Fibroblast of skin of scalp (primary cell): ENCODE measurements around the gene NMNAT2.
"Not testable (repeated sequence)": the region's sequence is repeated elsewhere in the genome, so short reads cannot be mapped to it uniquely, and the experiment has no call there.

ENCODE experiments used
- DNase-seq: peaks from one replicate; pipeline ENCODE4 v3.0.0-alpha.2; 2013

The NMNAT2 gene

GRCh38 chr1:183284086-183284485 lies 134.1 kb downstream of the NMNAT2 start:
- no peak for DNase-seq

DNA sequence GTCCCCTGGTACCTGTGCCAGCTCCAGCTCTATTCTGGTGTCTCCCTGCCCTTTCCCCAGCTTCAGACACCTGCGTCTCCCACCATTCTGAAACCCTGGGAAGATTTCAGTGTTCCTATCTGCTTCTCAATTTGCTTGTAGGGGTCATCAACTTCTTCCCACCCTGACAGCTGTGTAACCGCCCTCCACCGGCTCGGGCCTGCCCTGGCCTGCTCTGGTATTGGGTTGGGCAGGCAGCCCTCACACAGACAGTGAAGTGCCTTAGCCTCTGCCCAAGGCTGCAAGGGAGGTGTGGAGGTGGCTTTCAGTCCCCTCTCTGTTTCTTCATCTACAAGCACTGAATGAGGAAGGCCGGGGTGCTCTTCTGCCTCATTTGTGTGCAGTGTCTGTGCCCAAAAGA lies 134.9 kb downstream of the NMNAT2 start:
- no peak for DNase-seq

- DNase-seq = no peak
These were observed 135.9 kb downstream of the NMNAT2 start for GRCh38 chr1:183282101-183282855.

- DNase-seq = peak; percentile 92
These were observed 136.6 kb downstream of the NMNAT2 start for GRCh38 chr1:183281553-183282091.

GRCh38 chr1:183281039-183281438 lies 137.1 kb downstream of the NMNAT2 start:
- peak; percentile 76 for DNase-seq

GRCh38 chr1:183279835-183280234 lies 138.3 kb downstream of the NMNAT2 start:
- DNase-seq = peak; percentile 79

DNA sequence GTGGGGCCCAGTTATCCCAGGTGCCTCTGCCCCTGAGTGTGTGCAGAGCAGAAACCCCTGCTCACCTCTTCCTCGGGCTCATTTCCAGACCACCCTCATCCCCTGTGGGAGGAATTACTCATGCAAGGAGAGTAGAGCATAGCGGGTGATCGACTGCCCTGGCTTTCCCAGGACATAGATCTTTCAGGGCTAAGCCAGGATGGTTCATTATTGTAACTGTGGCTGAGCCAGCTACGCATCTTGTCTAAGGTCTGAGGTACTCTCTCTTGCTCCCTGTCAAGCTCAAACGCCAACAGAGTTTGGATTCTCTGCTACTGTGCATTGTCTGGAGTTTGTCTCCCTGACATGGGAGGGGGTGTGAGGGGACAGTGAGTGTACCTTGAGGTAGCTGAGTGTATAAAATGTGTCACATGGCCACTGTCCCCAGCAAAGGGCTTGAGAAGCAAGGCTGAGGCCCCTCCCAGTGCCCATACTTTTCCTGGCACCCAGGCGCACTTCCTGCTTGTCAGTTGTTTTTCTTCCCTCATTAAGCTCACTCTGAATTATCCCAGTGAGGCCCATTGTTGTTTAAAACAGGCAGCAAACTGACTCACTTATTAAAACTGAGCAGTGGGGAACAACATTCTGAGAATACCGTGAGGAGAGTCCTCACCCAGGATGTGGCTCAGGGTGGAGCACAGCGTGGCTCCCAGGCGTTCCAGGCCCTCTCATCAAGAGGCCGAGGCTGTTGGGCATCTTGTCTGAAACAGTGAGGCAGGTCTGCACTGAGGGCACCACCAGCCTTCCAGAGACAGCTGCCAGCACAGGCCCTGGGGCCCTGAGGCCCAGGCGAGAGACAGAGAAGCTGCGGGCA lies 139.2 kb downstream of the NMNAT2 start:
- DNase-seq = peak; percentile 86

DNA sequence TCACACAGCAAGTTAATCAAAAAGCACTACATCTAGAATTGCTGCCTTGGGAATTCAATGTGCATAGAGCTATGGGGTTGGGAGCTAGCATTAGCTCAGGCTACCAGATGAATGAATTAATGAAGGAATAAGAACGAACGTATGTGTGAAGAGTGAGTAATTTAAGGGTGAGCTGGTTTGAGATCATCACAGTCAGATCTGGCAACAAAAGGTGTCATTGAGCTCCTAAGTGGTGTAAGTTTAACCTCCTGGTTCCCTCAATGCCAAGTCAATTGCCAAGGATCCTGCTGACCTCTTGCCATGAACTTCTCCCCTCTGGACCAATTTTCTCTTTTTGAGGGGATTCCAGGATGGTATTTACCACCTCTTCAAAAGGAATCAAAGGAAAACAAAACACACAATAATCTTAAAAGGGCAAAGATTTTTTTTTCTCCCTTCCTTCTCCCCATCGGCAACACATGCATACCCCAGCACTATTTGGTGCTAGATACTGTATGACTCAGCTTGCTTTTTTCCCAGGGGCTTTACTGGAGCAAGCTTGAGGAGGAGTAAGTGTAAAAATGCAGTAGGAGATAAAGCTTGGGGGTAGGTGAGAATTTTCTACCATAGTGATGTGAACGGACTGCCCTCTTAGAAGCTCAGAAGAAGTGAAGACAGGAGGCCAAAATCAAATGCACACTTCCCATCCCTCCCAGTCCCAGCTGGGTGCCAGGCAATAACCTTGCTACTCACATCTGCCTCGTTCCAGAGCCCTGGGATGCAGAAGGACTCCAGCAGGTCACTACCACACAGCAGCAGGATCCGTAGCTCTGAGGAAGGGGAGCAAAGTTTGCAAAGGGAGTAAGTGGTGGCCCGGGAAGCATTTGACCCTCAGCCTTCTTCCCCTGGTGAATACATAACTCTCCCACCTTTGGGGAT lies 140.1 kb downstream of the NMNAT2 start:
- peak; percentile 85 for DNase-seq

- DNase-seq = no peak
These were observed 141.6 kb downstream of the NMNAT2 start for GRCh38 chr1:183276386-183277080.

DNA sequence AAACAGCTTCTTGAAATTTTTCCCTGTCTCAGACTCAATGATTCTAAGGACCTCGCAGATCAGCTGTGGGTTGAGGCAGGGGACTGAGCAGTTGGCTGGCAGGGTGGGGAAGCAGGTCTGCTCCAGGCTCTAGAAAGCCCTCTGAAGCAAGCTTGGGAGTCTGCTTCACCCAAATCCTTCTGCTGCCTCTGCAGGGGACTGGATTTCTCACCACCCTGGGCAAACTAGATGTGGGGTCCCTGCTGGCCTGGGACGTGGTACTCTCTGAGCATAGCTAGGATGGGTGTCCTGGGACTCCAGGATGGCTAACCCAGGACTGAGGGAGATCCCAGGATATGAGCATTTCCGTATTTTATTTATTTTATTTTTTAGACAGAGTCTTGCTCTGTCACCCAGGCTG lies 142.9 kb downstream of the NMNAT2 start:
- no peak for DNase-seq

- DNase-seq = no peak
These were observed 143.3 kb downstream of the NMNAT2 start for GRCh38 chr1:183274836-183275235.

GRCh38 chr1:183273984-183274383 lies 144.2 kb downstream of the NMNAT2 start:
- not testable (repeated sequence) for DNase-seq

DNA sequence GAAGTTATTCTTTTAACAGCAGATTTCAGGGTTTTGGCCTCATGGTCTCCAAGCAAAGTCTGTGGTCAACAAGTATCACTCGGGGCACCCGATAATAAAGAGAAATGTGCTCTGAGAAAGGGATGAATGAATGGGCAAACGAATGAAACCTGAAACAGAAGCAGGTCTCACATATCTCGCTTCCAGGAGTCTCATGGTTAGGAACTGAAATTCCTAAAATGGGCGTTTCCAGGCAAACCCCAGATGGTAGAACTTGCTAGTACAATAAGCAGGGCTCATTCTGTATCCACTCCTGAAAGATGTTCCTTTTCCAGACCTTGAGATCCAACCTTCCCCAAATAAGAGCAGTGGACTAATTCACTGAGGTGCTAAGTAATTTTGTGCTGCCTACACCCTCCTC lies 144.9 kb downstream of the NMNAT2 start:
- peak; percentile 36 for DNase-seq

GRCh38 chr1:183272390-183272848 lies 145.8 kb downstream of the NMNAT2 start:
- peak; percentile 95 for DNase-seq

GRCh38 chr1:183270541-183271141 lies 147.5 kb downstream of the NMNAT2 start:
- DNase-seq = peak; percentile 95

- peak; percentile 92 for DNase-seq
These were observed 150.3 kb downstream of the NMNAT2 start for GRCh38 chr1:183267646-183268431.

GRCh38 chr1:183263886-183264602 lies 154.1 kb downstream of the NMNAT2 start:
- DNase-seq = no peak

GRCh38 chr1:183262628-183263200 lies 155.5 kb downstream of the NMNAT2 start:
- no peak for DNase-seq

- DNase-seq = no peak
These were observed 158.3 kb downstream of the NMNAT2 start for GRCh38 chr1:183259924-183260323.
